IMR-90 (cell line): Measurements from ENCODE around the gene COMP. TPM values are rescaled to one million over a fixed set of nuclear protein-coding genes. Genes with fewer than 3 reads are reported as not detected.

Source experiments
- ATAC-seq: fragments of 200-7000 bp; cut with Tn5 transposase; 2 replicates; pipeline ENCODE4 v1.9.1; 2020; ENCODE audit warnings: low read depth, mild to moderate bottlenecking, moderate library complexity
- BruUV-seq: library from RNA; stranded (reverse); fragments of 400-500 nt; replicated peaks from 2 replicates; lab custom pipeline; 2021; lab: Mats Ljungman, UMichigan
- CTCF ChIA-PET: fragments of 300-600 bp; formaldehyde crosslinking; extraction: SDS; loops from one replicate; lab custom pipeline; 2021; ENCODE audit warnings: antibody characterized with exemption; lab: Yijun Ruan, JAX
- POLR2A ChIA-PET: fragments of 300-600 bp; sonication (Branson Sonifier 250); formaldehyde crosslinking; loops from one replicate; lab custom pipeline; 2022; ENCODE audit warnings: antibody characterized with exemption; ENCODE audit not compliant: unreplicated experiment; lab: Charles Lee
- DNase-seq: peaks from one replicate; pipeline ENCODE4 v3.0.0; 2013
- H2AFZ ChIP-seq: replicated peaks from 2 replicates; pipeline ENCODE3; 2013; ENCODE audit warnings: low read length, mild to moderate bottlenecking; ENCODE audit not compliant: poor library complexity
- H2AK5ac ChIP-seq: 2 replicates; pipeline ENCODE4 v1.6.1; 2013; ENCODE audit warnings: low read depth, low read length, inconsistent platforms
- H2AK9ac ChIP-seq: replicated peaks from 2 replicates; pipeline ENCODE3; 2013; ENCODE audit warnings: mild to moderate bottlenecking, low read depth, low read length, moderate library complexity; ENCODE audit not compliant: poor library complexity
- H2BK120ac ChIP-seq: 2 replicates; pipeline ENCODE4 v1.6.1; 2013; ENCODE audit warnings: low read depth, low read length, inconsistent platforms
- H2BK15ac ChIP-seq: 3 replicates; pipeline ENCODE4 v1.6.1; 2013; ENCODE audit warnings: low read depth, low read length, inconsistent platforms
- H2BK20ac ChIP-seq: 2 replicates; pipeline ENCODE4 v1.6.1; 2013; ENCODE audit warnings: low read depth, mild to moderate bottlenecking, inconsistent platforms, low read length, moderate library complexity
- H2BK5ac ChIP-seq: 2 replicates; pipeline ENCODE4 v1.6.1; 2013; ENCODE audit warnings: mild to moderate bottlenecking, low read depth, low read length, inconsistent platforms; ENCODE audit not compliant: poor library complexity, severe bottlenecking
- H3K14ac ChIP-seq: replicated peaks from 2 replicates; pipeline ENCODE4 v1.6.1; 2013; ENCODE audit warnings: low read depth, low read length, inconsistent platforms
- H3K18ac ChIP-seq: 2 replicates; pipeline ENCODE4 v1.6.1; 2013; ENCODE audit warnings: low read depth, low read length, control low read depth
- H3K23ac ChIP-seq: 2 replicates; pipeline ENCODE4 v1.6.1; 2013; ENCODE audit warnings: low read depth, low read length, inconsistent platforms
- H3K27ac ChIP-seq: 2 replicates; pipeline ENCODE4 v1.5.1; 2013; ENCODE audit warnings: mild to moderate bottlenecking, control low read depth, low read length; ENCODE audit not compliant: insufficient read depth
- H3K27me3 ChIP-seq: 2 replicates; pipeline ENCODE4 v1.6.1; 2013; ENCODE audit warnings: low read length; ENCODE audit not compliant: control insufficient read depth, insufficient read depth
- H3K36me3 ChIP-seq: 2 replicates; pipeline ENCODE4 v1.6.1; 2013; ENCODE audit warnings: low read length, mixed read lengths; ENCODE audit not compliant: control insufficient read depth, insufficient read depth
- H3K4ac ChIP-seq: 2 replicates; pipeline ENCODE4 v1.6.1; 2013; ENCODE audit warnings: low read depth, low read length, inconsistent platforms
- H3K4me1 ChIP-seq: 2 replicates; pipeline ENCODE4 v1.6.1; 2013; ENCODE audit warnings: low read length, mixed read lengths; ENCODE audit not compliant: control insufficient read depth, insufficient read depth
- H3K4me2 ChIP-seq: 2 replicates; pipeline ENCODE4 v1.6.1; 2013; ENCODE audit warnings: low read depth, mild to moderate bottlenecking, control low read depth, low read length, moderate library complexity
- H3K4me3 ChIP-seq: 2 replicates; pipeline ENCODE4 v1.5.1; 2013; ENCODE audit warnings: low read depth, mild to moderate bottlenecking, control low read depth, low read length, moderate library complexity; ENCODE audit not compliant: insufficient read depth
- H3K56ac ChIP-seq: 2 replicates; pipeline ENCODE4 v1.6.1; 2013; ENCODE audit warnings: low read length, inconsistent platforms; ENCODE audit not compliant: insufficient read depth; ENCODE audit errors: extremely low read depth
- H3K79me1 ChIP-seq, 2 experiments: 2 replicates each; pipeline ENCODE4 v1.6.1; 2013; ENCODE audit warnings: low read length in 2 of 2, inconsistent platforms in 1 of 2, low read depth in 1 of 2
- H3K9ac ChIP-seq: 2 replicates; pipeline ENCODE4 v1.6.1; 2013; ENCODE audit warnings: low read depth, low read length, control low read depth
- H3K9me1 ChIP-seq: 2 replicates; pipeline ENCODE4 v1.6.1; 2013; ENCODE audit warnings: low read length, inconsistent platforms; ENCODE audit not compliant: insufficient read depth
- H3K9me3 ChIP-seq: 2 replicates; pipeline ENCODE4 v1.6.1; 2013; ENCODE audit warnings: low read length; ENCODE audit not compliant: control insufficient read depth, insufficient read depth
- H4K20me1 ChIP-seq: 2 replicates; pipeline ENCODE4 v1.6.1; 2013; ENCODE audit warnings: low read length, inconsistent platforms; ENCODE audit not compliant: insufficient read depth
- H4K5ac ChIP-seq: 2 replicates; pipeline ENCODE4 v1.6.1; 2013; ENCODE audit warnings: mild to moderate bottlenecking, low read depth, low read length, control low read depth
- H4K8ac ChIP-seq, 2 experiments: 2 replicates each; pipeline ENCODE4 v1.6.1; 2013; ENCODE audit warnings: low read depth in 2 of 2, low read length in 2 of 2, control low read depth in 1 of 2, inconsistent platforms in 1 of 2
- H4K91ac ChIP-seq: 2 replicates; pipeline ENCODE4 v1.6.1; 2013; ENCODE audit warnings: low read depth, low read length, inconsistent platforms; ENCODE audit not compliant: insufficient read depth
- BHLHE40 ChIP-seq: fragments of 150-350 bp; IDR thresholded peaks from 2 replicates; pipeline ENCODE4 v1.6.1; 2016; ENCODE audit warnings: mild to moderate bottlenecking, low read depth, low read length
- MXI1 ChIP-seq: IDR thresholded peaks from 2 replicates; pipeline ENCODE4 v1.6.1; 2012; ENCODE audit warnings: low read depth, mild to moderate bottlenecking, low read length, moderate library complexity, borderline replicate concordance
- whole genome bisulfite sequencing, 2 experiments: methylation state at CpG; one replicate each; pipeline versions ENCODE4 v1.1.5 to v1.1.7; 2013; ENCODE audit warnings: missing lambda C conversion rate in 2 of 2; ENCODE audit not compliant: insufficient read length in 1 of 2; ENCODE audit errors: extremely low coverage in 2 of 2; 5-methylcytosine and 5-hydroxymethylcytosine counted together
- dilution Hi-C: fragments of 300-500 bp; cut with HindIII; formaldehyde crosslinking; loops from one replicate; pipeline ENCODE4 v1.14.3; 2018; ENCODE audit warnings: low sequenced_read_pairs; ENCODE audit not compliant: unreplicated experiment
- in situ Hi-C: fragments of 300-500 bp; cut with MboI; formaldehyde crosslinking; loops from 3 replicates; pipeline ENCODE4 v1.14.3; 2019; ENCODE audit warnings: low sequenced_read_pairs, inconsistent platforms, mixed read lengths
- intact Hi-C: fragments of 100-400 bp; cut with micrococcal nuclease; formaldehyde crosslinking; loops from 2 replicates; pipeline ENCODE4 v1.10.0; 2022
- polyA plus RNA-seq, 3 experiments: library from polyadenylated mRNA; depleted of rRNA; stranded (reverse); fragments of >200 nt; gene quantifications; 2 replicates each; pipeline ENCODE4 v1.2.3, GENCODE V29; 2012; ENCODE audit warnings: low replicate concordance in 1 of 3
- total RNA-seq: library from RNA; depleted of rRNA; stranded (reverse); fragments of >200 nt; gene quantifications from 2 replicates; pipeline ENCODE4 v1.2.3, GENCODE V29; 2012

The COMP gene
- total and polyA plus RNA-seq, 2 of the 4 experiments (the other 2 are of a cell fraction): under 0.01 to 0.43 TPM

DNA sequence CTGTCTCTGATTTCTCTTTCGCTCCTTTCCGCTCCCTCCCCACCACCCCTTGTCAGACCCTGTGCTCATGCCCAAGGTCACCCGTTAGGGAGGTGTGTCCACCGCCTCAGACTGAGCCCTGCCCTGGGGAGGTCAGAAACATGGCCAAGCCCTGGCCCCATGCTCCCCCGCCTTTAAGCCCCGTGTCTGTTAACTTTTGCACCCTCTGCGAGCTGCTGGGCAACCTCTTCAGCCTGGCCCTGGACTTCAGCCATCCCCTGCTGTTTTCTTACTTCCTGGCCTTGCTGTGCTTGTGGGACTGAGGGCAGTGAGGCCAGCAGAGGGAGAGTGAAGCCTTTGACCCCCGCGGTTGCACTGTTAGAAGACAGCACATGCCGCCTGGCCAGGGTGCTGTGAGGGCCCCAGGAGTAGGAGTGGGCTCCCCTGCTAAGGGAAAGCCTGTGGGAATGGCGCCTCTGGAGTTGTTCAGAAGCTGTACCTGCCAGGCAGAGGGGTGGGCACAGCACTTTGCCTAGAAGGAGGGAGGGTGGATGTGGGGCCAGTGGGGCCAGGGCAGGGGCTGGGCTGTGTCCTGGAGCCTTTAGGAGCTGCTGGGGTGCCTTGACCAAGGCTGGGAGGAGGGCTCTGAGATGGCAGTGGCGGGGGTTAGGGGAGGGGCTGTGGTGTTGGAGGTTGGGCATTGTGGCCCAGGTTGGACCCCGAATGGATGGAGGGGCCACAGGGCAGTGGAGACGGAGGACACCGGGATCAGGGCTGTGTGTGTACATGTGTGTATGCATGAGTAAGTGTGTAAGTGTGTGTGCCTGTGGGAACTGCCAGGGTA is 48.6 kb upstream of the COMP start:
- Histone ChIP-seq H4K5ac (no peak overlapping the region), H3K23ac (peak overlapping the region; percentile 7; the same call in 1 of the 2 replicates), H3K79me1 (peaks cover 9 to 94% of the 10 kb centered on the region in 2 experiments), H3K9me3 (no peaks in the 10 kb centered on the region), H3K27ac (no peak overlapping the region), H4K8ac (no peak overlapping the region), H4K20me1 (peaks cover 100% of the 10 kb centered on the region), H3K14ac (no peak overlapping the region), H4K91ac (no peak overlapping the region), H3K9me1 (peaks cover 43% of the 10 kb centered on the region), H3K18ac (no peak overlapping the region), H3K4me2 (no peak overlapping the region), H2BK120ac (no peak overlapping the region), H2AK9ac (no peak overlapping the region), H3K27me3 (no peaks in the 10 kb centered on the region), H3K36me3 (peaks cover 12% of the 10 kb centered on the region), H3K56ac (no peak overlapping the region), H3K9ac (no peak overlapping the region), H3K4me3 (no peak overlapping the region), H3K4ac (peak overlapping the region; percentile 5; the same call in 1 of the 2 replicates), H2AK5ac (no peak overlapping the region), H2BK5ac (no peak overlapping the region), H2BK20ac (no peak overlapping the region), H3K4me1 (peaks cover 30% of the 10 kb centered on the region), H2AFZ (peak overlapping the region; percentile 1), H2BK15ac (no peak overlapping the region)
- intact Hi-C loops: loop anchor here (10.0 kb wide), 1 partner anchor 165 kb away; no protein-coding TSS in a partner anchor
- dilution Hi-C loops: no loop called here
- 100% methylated on average over 5 of the region's 15 CpGs; no CpG with 5 or more reads in 1 of the 2 experiments for WGBS, 2 experiments
- ATAC-seq (peak; percentile 19), DNase-seq (no peak)
- ChIA-PET POLR2A (no interaction called here), CTCF (interaction anchor here (1.5 kb wide), 1 partner anchor 246 kb away, joined by 4 read pairs; no protein-coding TSS in a partner anchor)
- BruUV-seq: no TSS peak
- in situ Hi-C loops: no loop called here
- no peak for TF ChIP-seq MXI1
- peak; percentile 65; the same call in 1 of the 2 replicates for TF ChIP-seq BHLHE40
